ENCODE data around the gene HDAC4.
"Not testable (repeated sequence)": the region's sequence is repeated elsewhere in the genome, so short reads cannot be mapped to it uniquely, and the experiment has no call there.

The HDAC4 gene

DNA sequence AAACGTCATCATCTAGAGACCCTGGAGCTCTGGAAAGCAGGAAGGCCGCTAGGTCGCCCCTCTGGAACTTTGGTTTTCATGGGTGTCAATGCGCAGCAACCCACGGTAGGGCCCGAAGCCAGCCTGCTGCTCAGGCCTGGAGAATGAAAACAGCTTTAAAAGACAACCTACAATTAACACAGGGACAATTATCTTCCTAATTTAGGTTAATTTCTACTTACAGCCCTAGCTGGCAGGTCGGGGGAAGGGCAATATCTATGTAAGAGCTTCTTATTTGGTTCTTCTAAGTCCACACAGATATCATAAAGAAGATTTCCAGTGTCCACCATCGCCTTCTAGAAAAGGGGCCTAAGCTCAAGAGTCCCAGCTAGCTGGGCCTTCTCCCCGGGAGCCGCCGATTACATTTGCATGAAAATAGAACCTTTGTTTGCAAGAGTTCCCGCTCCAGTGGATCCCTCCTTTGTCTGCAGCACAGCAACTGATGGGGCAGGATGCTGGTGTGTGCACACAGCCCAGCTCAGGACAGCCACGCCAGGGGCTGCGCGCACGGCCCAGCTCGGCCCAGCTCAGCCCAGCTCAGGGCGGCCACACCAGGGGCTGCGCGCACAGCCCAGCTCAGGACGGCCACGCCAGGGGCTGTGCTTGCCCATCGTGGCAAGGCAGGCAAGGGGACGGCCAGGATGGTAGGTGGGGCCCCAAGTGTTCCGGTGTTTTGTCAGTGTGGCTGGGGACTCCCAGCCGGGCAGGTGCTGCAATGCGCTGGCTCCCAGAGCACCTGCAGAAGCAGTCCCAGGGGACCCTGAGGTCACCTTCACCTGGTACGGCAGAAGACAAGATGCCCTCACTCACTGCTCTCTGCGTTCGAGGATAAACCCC, 109.1 kb downstream of the HDAC4 start:
- H3K4me3 ChIP-seq (ENCODE audit: low read depth, low read length), result no peak overlapping the region
- DNase-seq (ENCODE audit: low read depth), result no peak

DNA sequence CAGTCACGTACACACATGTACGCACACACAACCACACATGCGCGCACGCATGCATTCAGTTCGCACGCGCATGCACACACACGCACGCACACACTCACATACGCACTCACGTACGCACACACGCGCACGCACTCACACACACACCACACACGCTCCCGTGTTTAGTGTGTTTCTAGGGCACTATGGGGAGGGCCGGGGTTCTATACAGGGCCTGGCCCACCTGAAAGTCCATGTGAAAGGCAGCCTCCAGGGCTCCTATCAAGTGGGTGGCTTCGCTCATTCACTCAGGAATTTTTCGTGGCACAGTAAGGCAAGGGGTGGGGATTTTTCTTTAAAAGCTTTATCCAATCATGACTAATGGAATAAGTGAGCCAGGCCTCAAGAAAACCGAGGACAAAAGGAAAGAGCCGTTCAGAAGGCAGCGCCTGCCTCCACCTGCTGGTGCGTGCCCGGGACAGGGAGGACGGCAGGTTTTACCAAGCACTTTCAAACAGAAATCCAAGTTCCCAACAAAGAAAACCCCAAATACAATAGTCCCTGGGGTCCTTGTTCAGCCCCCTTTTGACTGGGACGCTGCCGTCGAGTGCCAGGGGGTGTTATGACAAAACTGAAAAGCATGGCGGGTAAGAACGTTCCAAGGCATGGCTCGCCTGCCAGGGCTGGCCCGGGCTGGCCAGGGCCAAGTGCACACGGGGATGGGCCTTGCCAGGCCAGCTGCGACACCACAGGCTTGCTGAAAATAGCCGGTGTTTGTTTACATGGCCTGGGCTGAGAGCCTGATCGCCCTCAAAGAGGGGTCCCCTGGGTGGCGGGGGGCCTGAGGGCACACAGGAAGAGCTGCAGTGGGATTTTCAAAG, 110.0 kb downstream of the HDAC4 start:
- no peak overlapping the region for H3K4me3 ChIP-seq (ENCODE audit: low read depth, low read length)
- no peak for DNase-seq (ENCODE audit: low read depth)

DNA sequence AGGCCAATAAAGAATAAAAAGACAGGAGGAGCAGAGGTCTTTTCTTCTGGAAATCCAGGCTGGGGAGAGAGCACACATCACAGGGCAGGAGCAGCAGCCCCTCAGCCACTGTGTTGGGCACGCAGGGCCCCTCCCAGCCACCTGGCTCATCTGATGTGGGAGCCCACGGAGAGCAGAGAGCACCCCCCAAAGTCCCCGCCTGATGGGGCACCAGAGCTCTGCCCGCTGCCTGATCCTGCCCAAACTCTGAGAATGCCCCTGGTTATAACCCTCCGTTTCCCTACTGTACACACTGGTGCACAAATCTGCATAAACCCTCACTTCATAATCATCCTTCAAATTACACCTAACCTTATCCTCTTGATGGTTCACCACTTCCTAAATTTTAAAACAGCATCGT, 111.3 kb downstream of the HDAC4 start:
- H3K4me3 ChIP-seq (ENCODE audit: low read depth, low read length), result no peak overlapping the region
- no peak for DNase-seq (ENCODE audit: low read depth)

DNA sequence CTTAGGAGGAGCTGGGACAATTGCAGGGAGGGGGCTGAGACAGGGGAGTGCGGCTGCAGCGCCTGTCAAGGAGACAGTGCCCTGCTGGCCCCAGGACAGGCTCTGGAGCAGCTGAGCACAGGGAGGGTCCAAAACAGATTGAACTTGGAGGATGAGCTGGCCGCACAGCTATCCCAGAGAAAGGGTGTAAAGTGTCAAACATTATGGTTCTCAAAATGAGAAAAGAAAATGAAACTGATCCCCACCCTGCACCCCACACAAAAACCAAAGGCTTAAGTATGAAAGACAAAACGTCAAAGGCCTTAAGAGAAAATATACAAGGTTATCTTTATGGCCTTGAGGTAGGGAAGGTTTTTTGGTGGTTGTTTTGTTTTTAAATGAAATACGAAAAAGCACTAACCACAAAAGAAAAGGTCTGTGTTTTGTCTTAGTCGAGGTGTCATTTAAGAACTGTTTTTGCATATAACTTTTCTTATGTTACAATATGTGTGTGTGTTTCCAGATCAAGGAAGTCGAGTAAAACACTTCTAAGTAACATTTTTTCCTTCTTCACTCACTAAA, 111.8 kb downstream of the HDAC4 start:
- H3K4me3 ChIP-seq (ENCODE audit: low read depth, low read length), result no peak overlapping the region
- no peak for DNase-seq (ENCODE audit: low read depth)

DNA sequence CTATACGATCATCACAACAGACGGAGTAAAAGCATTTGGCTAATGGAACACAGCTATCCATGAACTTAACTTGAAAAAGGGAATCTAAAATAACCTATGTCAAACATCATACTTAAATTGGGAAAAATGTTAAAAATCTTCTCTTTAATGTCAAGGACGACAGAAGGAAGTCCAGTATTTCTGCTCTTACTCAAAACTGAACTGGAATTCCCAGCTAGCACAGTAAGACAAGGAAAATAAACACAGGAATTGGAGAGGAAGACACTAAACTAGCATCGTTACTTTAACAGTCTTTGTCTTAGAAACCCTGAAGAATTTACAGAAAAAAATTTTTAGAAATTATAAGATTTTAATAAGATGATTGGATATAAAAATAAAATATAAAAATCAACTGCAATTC, 112.6 kb downstream of the HDAC4 start:
- DNase-seq (ENCODE audit: low read depth), result no peak
- no peak overlapping the region for H3K4me3 ChIP-seq (ENCODE audit: low read depth, low read length)

DNA sequence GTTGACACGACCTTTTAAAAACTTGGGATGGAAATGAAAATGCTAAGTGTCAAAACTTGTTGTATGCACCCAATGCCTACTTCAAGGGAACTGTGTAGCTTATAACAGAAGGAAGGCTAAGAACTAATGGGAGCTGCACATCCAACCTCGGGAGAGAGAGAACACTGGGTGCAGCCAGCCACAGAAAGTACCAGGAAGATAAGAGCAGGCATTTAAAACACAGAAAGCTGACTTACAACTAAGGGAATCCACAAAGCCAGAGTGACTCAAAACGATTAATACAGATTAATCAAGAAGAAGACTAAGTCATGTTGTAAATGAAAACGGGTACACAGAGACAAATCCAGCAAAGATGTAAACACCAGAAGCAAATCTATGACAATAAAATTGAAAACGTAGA, 113.4 kb downstream of the HDAC4 start:
- DNase-seq (ENCODE audit: low read depth), result no peak
- no peak overlapping the region for H3K4me3 ChIP-seq (ENCODE audit: low read depth, low read length)

DNA sequence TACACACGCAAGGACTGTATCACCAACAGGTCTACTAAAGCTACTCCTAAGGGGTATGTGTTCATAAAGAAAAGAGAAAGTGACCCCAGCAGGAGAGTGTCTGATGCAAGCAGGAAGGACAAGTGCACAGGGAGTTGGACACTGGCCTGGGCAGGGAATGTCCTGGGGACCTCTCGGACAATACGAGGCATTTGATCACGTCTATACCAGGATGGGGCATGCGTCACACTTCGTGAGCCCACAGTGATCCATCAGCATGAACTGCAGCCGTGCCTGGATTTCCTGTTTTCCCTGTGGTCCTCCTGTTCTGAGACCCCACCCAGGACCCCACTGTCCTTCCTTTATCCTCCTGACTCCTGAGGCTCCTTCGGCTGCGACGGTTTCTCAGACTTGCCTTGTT, 113.9 kb downstream of the HDAC4 start:
- no peak for DNase-seq (ENCODE audit: low read depth)
- H3K4me3 ChIP-seq (ENCODE audit: low read depth, low read length), result no peak overlapping the region

DNA sequence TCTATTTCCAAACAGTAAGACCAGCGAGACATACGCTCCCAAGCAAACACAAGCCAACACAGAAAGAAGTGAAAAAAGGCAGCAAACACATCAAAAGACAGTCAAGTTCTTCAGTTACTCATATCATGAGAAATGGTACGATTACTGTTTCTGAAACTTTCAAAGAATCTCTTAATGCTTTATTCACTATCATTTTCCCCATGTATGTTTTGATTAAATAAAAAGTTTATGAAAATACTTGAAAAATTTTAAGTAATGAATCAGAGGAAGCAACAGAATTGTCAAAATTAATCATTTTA, 114.9 kb downstream of the HDAC4 start:
- no peak for DNase-seq (ENCODE audit: low read depth)
- H3K4me3 ChIP-seq (ENCODE audit: low read depth, low read length), result no peak overlapping the region

DNA sequence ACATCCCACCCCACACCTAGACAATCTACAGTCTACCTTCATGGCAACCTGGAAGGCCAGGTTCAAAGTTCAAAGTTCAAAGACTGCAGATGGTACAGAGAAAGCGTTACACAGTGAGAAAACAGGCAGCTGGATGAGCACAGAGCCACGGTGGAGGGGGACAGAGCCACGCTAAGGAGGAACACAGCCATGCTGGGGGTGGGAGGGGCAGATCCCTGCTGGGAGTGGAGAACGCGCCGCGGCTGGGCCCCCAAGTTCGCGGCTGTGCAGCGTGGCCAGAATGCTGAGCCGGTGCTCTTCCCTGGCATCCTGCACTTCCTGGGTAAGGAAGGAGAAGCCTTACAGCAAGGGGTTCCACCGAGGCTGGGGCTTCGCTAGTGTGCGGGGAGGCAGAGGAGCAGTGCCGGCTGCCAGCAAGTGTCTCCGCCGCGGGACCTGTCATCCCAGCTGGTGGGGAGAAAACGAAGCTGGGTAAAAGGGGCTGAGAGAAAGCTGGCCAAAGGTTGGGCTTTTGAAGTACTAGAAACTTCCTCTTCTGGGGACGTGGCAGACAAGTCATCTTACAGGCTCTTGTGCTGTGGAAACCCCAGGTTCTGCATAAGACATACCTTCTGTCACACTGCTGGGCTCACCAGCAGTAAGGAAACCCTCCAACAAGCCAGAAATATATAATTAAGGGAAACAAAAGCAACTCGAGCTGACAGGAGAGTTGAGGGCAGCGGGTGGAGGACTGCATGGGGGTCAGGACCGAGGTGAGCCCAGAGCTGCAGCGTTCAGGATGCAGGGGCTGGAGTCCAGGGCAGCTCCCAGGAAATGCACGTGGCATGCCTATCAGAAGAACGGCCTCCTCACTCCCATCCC, 115.5 kb downstream of the HDAC4 start:
- H3K4me3 ChIP-seq (ENCODE audit: low read depth, low read length), result no peak overlapping the region
- DNase-seq (ENCODE audit: low read depth), result no peak

DNA sequence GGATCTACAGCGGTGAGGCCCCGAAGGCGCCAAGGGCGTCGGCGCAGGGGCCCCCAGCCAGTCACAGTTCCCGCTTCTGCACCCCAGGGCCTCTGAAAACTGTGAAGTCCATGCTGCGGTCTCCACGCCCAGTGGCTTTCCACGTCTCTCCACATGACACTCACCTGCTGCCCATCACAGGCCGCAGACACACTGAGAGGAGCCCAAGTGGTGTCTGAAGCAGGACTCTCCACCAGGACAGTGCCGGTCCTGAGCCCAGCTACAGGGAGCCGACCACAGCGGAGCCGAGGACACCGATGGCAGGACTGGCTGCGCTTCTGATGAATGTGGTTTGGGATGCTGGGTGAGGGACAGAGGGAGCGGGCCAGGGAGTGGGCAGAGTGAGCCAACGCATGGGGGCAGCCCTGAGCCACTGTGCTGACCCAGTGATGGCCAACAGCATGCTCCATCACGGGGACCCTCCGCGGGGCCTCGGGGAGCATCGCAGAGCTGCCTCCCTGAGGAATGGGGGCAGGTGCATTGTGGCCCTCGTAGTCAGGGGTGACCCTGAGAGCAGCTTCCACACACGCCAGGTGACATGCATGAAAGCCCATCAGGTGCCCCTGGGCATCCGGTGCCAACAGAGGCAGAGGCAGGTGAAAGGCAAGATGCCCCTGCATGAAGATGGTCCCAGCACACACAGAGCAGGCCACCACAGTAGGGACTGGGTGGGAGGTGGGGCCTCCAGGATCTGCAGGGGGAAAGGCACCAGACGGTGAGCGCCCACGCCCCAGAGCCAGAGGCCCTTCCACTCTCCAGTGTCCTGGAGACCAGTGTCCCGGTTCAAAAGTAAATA, 116.6 kb downstream of the HDAC4 start:
- DNase-seq (ENCODE audit: low read depth), result no peak

DNA sequence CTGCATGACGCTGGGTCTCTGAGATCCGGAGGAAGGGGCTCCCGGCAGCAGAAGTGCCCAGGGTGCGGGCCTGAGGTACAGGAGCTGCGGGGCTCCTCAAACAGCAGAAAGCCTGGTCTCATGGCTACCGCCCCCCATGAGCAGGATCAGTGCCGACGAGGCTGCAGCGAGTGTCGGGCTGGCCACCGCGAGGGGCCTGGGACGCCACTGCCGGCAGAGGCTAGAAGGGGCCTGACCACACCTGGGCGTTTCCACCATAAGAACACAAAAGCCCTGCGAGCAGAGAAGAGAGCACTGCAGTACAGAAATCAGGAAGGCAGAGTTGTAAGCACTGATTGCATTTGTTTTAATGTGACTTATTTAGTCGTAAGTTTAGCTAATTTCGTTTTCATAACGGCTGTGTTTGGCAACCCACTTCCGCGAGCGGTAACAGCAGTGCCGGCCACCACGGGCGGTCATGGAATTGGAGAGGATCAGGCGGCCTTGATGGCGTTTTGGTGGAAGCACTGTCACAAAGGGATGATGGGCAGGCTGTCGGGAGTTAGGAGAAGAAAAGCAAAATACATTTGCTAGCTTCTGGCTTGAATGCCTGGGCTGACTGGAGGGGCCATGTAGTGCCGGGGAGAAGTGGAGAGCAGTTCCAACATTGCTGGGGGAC, 117.4 kb downstream of the HDAC4 start:
- no peak overlapping the region for H3K4me3 ChIP-seq (ENCODE audit: low read depth, low read length)
- no peak for DNase-seq (ENCODE audit: low read depth)

More for the DNA sequence above, 116.6 kb downstream of the HDAC4 start:
- H3K4me3 ChIP-seq (ENCODE audit: low read depth, low read length), result no peak overlapping the region

DNA sequence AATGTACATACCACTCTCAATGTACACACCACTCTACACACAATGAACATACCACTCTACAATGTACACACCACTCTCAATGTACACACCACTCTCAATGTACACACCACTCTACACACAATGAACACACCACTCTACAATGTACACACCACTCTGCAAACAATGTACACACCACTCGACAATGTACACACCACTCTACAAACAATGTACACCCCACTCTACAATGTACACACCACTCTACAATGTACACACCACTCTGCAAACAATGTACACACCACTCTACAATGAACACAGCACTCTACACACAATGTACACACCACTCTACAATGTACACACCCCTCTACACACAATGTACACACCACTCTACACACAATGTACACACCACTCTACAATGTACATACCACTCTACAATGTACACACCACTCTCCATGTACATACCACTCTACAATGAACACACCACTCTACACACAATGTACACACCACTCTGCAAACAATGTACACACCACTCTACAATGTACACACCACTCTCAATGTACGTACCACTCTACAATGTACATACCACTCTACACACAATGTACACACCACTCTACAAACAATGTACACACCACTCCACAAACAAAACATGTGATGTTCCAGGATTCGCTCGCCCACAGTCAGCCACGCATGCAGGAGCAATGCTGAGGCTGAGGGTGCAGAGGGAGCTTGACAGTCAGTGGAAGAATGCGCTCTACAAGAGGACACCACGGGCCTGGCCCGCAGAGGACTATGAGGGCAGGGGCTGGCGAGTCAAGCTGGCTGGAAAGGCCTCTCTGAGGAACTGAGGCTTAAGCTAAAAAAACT, 118.2 kb downstream of the HDAC4 start:
- DNase-seq (ENCODE audit: low read depth), result no peak
- H3K4me3 ChIP-seq (ENCODE audit: low read depth, low read length), result no peak overlapping the region

DNA sequence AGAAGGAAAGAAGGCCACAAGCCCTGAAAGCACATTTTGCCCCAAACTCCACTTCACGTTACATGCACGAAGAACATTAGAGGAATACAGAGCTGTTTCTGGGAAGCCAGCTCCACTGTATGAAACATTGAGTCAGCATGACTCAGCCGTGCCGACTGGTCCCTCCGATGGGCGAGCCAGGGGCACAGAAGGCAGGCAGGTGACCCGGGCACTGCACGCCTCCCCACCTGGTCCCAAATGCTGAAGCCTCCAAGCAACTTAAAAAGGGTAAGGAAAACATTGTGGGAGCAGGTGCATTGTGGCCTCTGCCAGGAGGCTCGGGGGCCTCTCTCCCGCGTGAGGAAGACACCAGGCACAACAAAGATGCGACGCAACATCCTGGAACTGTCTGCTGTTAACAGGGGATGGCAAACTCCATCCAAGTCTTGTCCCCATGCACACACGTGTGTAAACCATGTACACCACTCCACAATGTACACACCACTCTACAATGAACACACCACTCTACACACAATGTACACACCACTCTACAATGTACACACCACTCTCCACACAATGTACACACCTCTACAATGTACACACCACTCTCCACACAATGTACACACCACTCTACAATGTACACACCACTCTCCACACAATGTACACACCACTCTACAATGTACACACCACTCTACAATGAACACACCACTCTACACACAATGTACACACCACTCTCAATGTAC, 120.4 kb downstream of the HDAC4 start:
- not testable (repeated sequence) for H3K4me3 ChIP-seq (ENCODE audit: low read depth, low read length)
- DNase-seq (ENCODE audit: low read depth), result peak; percentile 67

DNA sequence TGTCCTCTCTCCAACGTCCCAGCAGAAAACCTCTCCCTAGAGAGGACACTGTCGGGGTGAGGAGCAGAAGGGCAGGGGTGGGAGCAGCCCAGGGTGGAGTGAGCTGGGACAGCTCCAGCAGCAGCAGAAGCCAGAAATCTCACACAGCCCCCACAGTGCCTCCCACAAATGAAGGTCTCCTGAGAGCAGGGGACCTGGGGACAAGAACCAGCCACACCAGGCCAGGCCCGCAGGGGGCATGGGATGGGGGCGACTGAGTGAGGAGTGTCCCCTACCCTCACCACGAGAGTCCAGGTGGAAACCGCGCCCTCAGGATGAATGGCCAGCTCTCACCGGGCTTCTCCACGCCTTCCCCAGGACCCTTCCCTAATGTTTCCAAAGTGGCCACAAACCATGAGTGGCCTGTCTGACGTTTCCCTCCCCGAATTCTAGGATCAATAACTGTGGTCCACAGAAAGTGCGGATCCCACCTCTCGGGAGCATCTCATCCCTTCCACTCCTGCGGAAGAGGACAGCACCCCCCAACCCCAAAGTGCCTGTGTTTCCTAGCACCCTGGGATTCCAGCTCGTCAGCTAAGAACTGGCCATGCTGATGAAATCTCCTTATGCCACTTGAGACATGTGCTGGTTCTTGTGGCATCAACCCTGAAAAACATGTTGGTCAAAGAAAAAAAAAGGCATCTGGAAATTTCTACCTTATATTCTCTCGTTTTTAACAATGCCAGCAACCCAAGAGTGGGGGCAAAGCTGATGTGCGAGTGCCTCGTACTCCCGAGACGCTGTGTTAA, 121.1 kb downstream of the HDAC4 start:
- no peak for DNase-seq (ENCODE audit: low read depth)
- no peak overlapping the region for H3K4me3 ChIP-seq (ENCODE audit: low read depth, low read length)

DNA sequence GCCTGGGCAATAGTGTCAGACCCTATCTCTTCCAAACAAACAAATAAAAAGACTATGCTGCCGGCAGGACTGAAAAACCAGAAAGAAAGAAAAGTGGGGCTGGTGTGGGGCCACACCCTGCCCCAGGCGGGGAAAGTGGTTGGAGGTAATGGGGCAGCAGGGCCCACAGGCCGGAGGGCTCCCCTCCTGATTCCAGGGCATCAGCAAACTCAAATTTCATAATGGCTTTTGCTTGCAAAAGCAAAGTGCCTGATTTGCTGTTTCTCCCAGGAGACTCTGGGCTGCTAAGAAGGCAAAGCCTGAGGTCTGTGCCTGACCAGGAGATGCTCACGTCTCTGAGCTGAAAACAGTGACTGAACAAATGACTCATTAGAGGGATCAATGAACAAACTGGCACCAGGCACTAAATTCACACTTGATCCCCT, 121.9 kb downstream of the HDAC4 start:
- no peak overlapping the region for H3K4me3 ChIP-seq (ENCODE audit: low read depth, low read length)
- peak; percentile 69 for DNase-seq (ENCODE audit: low read depth)

DNA sequence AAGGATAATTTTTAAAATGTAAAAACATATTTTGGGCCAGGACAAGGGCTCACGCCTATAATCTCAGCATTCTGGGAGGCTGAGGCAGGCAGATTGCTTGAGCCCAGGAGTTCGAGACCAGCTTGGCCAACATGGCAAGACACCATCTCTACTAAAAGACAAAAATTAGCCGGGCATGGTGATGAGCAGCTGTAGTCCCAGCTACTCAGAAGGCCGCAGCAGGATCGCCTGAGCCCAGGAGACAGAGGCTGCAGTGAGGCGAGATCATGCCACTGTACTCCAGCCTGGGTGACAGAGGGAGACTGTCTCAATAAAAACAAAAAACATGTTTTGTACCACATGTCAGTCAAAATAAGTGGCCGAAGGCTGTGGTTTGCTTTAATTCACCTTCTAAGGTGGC, 122.5 kb downstream of the HDAC4 start:
- no peak overlapping the region for H3K4me3 ChIP-seq (ENCODE audit: low read depth, low read length)
- DNase-seq (ENCODE audit: low read depth), result no peak

Measured in skeletal muscle cell (primary cell).